Caki2 (cell line): Measurements from ENCODE around the gene E2F3. TPM values are rescaled to one million over a fixed set of nuclear protein-coding genes. Genes with fewer than 3 reads are reported as not detected.
A peak's percentile ranks its signal among the peaks of the same experiment; 100 is the strongest.

Experiments
- DNase-seq: peaks from one replicate; pipeline ENCODE4 v3.0.0-alpha.2; 2015; ENCODE audit warnings: low read depth
- in situ Hi-C: cut with HindIII; loops from 2 replicates; pipeline ENCODE4 v1.10.0; 2016; ENCODE audit warnings: low sequenced_read_pairs, low pct_unique_long_range_greater_than_20kb, mixed read lengths
- total RNA-seq: library from RNA; depleted of rRNA; stranded (reverse); fragments of >200 nt; shearing (Covaris generic); gene quantifications from 2 replicates; pipeline ENCODE4 v1.2.3, GENCODE V29; 2014; ENCODE audit warnings: low replicate concordance; rRNA removed

E2F3 gene
- 10.5 TPM in 2 replicates for total RNA-seq

GRCh38 chr6:20401205-20402091 lies at the start of gene E2F3:
Gene E2F3, plus strand, starts transcription at chr6:20401879. Its CDS starts 354 bp downstream, at chr6:20402233.
- in situ Hi-C loops: no loop called here
- peak; percentile 100 for DNase-seq

GRCh38 chr6:20352346-20352745 lies 49.3 kb upstream of the E2F3 start:
- in situ Hi-C loops: no loop called here
- DNase-seq: no peak

- no peak for DNase-seq
- in situ Hi-C loops: no loop called here
Measured at GRCh38 chr6:20353134-20353533, 48.5 kb upstream of the E2F3 start.

DNA sequence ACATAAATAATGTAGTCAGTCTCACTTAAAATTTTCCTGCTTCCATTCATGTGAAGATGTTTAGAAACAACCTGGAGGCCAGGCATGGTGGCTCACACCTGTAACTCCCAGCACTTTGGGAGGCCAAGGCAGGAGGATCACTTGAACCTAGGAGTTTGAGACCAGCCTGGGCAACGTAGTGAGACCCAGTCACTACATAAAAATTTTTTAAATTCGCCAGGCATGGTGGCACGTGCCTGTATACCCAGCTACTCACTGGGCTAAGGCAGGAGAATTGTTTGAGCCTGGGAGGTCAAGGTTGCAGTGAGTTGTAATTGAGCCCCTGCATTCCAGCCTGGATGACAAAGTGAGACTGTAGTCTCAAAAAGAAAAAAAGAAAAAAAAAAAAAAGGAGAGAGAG lies 47.3 kb upstream of the E2F3 start:
- in situ Hi-C loops: no loop called here
- no peak for DNase-seq

- in situ Hi-C loops: no loop called here
- DNase-seq: no peak
Measured at GRCh38 chr6:20360471-20361119, 41.1 kb upstream of the E2F3 start.

DNA sequence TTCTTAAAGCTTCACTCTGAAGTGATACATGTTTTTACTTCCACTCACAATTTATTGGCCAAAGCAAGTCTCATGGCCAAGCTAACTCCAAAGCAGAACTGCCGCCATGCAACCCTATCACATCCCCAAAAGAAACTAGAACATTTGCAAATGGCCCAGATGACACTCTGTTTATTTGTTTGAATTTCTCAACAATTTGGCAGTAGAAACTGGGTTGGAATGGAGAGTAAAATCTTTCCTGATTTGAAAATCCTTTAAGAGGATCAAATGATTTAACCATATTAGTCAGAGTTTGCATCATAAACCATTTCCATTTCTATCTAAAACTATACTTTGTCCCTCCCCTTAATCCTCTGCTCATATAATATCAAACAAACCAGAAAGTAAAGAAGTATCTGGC lies 39.1 kb upstream of the E2F3 start:
- in situ Hi-C loops: no loop called here
- no peak for DNase-seq

GRCh38 chr6:20364327-20364726 lies 37.4 kb upstream of the E2F3 start:
- in situ Hi-C loops: no loop called here
- DNase-seq: no peak

DNA sequence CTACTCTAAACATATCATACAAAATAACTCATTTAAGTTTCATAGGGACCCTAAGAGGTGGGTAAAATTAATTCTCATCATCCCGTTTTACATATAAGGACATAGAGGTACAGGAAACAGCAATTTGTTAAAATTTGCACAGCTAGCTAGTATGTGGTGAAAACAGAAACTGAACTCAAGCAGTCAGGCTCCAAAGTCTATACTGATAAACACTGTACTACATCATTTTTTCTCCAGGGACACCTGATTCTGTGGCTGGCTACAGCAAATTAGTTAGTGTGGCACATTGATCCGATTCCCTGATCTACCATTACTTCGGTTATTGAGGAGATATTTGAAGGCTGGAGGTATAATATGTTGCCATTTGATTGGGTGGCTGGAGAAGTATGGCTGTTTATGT lies 36.2 kb upstream of the E2F3 start:
- in situ Hi-C loops: no loop called here

GRCh38 chr6:20366082-20366830 lies 35.4 kb upstream of the E2F3 start:
- no peak for DNase-seq
- in situ Hi-C loops: no loop called here

More for the DNA sequence above, 36.2 kb upstream of the E2F3 start:
- no peak for DNase-seq

GRCh38 chr6:20367743-20368485 lies 33.8 kb upstream of the E2F3 start:
- in situ Hi-C loops: no loop called here
- DNase-seq: no peak

GRCh38 chr6:20370393-20370792 lies 31.3 kb upstream of the E2F3 start:
- no peak for DNase-seq
- in situ Hi-C loops: no loop called here

GRCh38 chr6:20370801-20371200 lies 30.9 kb upstream of the E2F3 start:
- DNase-seq: no peak
- in situ Hi-C loops: no loop called here

GRCh38 chr6:20375436-20375835 lies 26.2 kb upstream of the E2F3 start:
- DNase-seq: no peak
- in situ Hi-C loops: no loop called here

DNA sequence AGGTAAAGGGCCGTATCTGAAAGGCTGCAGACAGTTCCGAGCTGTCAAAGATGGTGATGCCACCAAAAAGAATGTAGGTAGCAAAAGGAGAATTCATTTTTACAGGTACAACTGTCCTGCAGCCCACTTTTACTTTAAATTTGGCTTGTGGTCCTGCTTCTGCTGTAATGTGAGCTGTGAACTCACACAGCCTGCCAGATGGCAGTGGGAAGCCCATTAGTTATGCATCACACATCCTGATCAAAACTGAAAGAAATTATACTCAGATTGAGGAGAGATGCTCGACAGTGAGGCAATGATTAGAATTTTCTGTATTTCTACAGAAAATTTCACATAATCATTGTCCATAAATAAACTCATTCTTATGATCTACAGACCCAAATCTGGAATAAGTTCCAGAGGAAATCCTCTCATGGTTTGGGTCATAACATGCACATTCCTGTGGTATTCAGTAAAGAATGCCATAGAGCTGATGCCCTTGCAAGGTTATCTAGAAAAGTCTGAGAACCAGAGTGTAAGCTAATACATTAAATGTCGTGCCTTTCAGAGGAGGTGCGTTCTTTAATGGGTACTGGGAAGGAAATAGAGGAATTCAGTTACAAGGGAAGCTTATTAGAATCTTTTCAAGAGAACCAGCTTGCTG lies 23.9 kb upstream of the E2F3 start:
- DNase-seq: no peak
- in situ Hi-C loops: no loop called here

- no peak for DNase-seq
- in situ Hi-C loops: no loop called here
Measured at GRCh38 chr6:20379231-20379630, 22.4 kb upstream of the E2F3 start.

DNA sequence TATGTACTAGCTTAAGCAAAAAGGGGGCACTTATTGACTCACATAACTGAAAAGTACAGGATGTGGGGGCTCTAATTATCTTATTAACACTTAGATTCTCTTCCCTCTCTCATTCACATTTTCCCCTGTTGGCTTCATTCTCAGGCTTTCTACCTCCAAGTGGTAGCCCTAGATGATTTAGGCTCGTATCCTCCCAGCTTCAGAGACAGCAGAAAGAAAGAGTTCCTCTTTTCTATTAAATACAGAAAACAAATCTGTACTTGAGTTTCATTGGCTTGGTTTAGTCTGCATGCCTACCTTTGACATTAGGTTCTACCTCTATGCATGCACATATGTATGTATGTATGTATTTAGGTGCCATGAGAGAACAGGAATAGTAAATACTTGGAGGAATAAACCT lies 15.5 kb upstream of the E2F3 start:
- in situ Hi-C loops: no loop called here
- no peak for DNase-seq

DNA sequence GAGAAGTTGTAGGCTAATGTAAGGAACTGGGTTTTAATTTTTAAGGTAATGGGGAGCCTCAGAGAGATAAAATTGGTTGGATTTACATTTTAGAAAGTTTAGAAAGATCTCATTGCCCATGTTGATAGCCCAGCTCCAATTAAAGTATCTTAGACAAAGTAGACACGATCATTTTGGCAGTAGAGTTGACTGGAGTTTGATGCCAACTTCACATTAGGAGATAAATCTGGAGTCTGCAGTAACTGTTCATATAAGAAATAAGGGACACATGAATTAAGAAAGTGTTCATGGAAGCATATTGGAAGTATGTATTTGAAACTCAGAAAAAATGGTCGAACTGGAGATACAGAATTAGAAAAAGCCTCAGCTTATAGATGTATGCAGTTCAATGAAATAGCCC lies 12.6 kb upstream of the E2F3 start:
- in situ Hi-C loops: no loop called here

DNA sequence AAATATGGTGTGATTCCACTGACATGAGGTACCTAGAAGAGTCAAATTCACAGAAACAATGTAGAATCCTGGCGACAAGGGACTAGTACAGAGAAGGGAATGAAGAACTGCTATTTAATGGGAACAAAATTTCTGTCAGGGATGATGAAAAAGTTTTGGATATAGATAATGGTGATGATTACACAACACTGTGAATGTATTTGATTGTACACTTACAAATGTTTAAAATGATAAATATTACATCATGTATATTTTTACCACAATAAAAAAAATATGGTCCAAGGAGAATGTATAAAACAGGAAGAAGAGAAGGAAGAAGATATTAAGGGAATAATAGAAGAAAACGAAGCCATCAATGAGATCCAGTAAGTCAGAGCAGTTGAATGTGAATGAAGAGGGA lies 8.4 kb upstream of the E2F3 start:
- in situ Hi-C loops: no loop called here
- no peak for DNase-seq

More for the DNA sequence above, 12.6 kb upstream of the E2F3 start:
- DNase-seq: no peak
